Stomach (tissue), 4 donors: ENCODE data around the gene DPH6.

Source experiments
- CTCF ChIP-seq, 7 experiments: fragments of 450-650 bp in 4 of 7; fragments of 200-600 bp in 3 of 7; sonication (generic) in 3 of 7; IDR thresholded peaks; one replicate each; pipeline ENCODE4 v1.5.1; 2016 to 2019; ENCODE audit warnings: antibody characterized with exemption in 7 of 7, control low read depth in 2 of 7, mild to moderate bottlenecking in 1 of 7
- POLR2A ChIP-seq, 4 donors: fragments of 450-650 bp; IDR thresholded peaks; one replicate each; pipeline ENCODE4 v1.6.1; 2016; ENCODE audit warnings: antibody characterized with exemption in 4 of 4, control low read depth in 2 of 4, mild to moderate bottlenecking in 1 of 4, moderate library complexity in 1 of 4

- no peak for TF ChIP-seq POLR2A (IDR thresholded peaks at IDR 0.05)
- TF ChIP-seq CTCF (IDR thresholded peaks at IDR 0.05): no peak
Observed at GRCh38 chr15:35458176-35458856, 87.6 kb downstream of the DPH6 start.
